ENCODE measurements around the gene FPR3.

DNA sequence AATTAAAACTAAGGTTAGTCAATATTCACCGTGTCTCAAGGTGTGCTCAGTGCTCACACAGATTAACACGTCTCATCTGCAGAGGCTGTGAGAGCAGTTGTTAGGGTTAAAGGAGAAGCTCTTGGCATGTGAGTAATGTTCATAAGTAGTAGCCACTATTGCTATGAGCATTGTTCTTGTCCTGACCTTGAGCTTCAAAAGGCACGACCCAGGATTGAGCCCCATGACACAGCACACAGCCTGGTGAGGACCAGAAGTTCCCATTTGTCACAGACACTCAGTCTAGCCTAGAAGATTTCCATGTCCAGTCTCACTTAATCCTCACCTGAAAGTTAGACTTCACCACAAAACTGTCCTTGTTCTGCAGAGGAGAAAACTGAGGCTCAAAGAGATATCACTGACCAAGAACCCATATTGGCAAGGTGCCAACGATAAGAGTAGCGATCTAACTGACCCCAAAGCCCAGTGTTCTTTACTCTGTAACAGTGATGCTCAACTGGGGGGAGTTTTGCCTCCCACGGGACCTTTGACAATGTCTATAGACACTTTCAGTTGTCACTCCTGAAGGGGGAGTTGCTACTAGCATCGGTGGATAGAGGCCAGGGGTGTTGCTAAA is 26.0 kb downstream of the FPR3 start:
- TF ChIP-seq, protein P1, sequence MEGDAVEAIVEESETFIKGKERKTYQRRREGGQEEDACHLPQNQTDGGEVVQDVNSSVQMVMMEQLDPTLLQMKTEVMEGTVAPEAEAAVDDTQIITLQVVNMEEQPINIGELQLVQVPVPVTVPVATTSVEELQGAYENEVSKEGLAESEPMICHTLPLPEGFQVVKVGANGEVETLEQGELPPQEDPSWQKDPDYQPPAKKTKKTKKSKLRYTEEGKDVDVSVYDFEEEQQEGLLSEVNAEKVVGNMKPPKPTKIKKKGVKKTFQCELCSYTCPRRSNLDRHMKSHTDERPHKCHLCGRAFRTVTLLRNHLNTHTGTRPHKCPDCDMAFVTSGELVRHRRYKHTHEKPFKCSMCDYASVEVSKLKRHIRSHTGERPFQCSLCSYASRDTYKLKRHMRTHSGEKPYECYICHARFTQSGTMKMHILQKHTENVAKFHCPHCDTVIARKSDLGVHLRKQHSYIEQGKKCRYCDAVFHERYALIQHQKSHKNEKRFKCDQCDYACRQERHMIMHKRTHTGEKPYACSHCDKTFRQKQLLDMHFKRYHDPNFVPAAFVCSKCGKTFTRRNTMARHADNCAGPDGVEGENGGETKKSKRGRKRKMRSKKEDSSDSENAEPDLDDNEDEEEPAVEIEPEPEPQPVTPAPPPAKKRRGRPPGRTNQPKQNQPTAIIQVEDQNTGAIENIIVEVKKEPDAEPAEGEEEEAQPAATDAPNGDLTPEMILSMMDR (conservative IDR thresholded peaks at IDR 0.05; ENCODE audit: low read depth in 2 of 2), result no peak
- no peak for TF ChIP-seq EZH2phosphoT487 (IDR thresholded peaks at IDR 0.05; ENCODE audit: unreplicated experiment)
- TF ChIP-seq, protein P2, sequence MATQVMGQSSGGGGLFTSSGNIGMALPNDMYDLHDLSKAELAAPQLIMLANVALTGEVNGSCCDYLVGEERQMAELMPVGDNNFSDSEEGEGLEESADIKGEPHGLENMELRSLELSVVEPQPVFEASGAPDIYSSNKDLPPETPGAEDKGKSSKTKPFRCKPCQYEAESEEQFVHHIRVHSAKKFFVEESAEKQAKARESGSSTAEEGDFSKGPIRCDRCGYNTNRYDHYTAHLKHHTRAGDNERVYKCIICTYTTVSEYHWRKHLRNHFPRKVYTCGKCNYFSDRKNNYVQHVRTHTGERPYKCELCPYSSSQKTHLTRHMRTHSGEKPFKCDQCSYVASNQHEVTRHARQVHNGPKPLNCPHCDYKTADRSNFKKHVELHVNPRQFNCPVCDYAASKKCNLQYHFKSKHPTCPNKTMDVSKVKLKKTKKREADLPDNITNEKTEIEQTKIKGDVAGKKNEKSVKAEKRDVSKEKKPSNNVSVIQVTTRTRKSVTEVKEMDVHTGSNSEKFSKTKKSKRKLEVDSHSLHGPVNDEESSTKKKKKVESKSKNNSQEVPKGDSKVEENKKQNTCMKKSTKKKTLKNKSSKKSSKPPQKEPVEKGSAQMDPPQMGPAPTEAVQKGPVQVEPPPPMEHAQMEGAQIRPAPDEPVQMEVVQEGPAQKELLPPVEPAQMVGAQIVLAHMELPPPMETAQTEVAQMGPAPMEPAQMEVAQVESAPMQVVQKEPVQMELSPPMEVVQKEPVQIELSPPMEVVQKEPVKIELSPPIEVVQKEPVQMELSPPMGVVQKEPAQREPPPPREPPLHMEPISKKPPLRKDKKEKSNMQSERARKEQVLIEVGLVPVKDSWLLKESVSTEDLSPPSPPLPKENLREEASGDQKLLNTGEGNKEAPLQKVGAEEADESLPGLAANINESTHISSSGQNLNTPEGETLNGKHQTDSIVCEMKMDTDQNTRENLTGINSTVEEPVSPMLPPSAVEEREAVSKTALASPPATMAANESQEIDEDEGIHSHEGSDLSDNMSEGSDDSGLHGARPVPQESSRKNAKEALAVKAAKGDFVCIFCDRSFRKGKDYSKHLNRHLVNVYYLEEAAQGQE (IDR thresholded peaks at IDR 0.05; ENCODE audit: unreplicated experiment), result no peak

Measured in GM23338 (cell line).